RWPE1 (cell line): Measurements from ENCODE around the gene ACAD10.
A peak's percentile ranks its signal among the peaks of the same experiment; 100 is the strongest.
"Not testable (repeated sequence)": the region's sequence is repeated elsewhere in the genome, so short reads cannot be mapped to it uniquely, and the experiment has no call there.

ENCODE experiments used
- CTCF ChIA-PET: fragments of 350-600 bp; sonication (Branson Sonifier 250); formaldehyde crosslinking; extraction: SDS; loops from one replicate; lab custom pipeline; 2021; lab: Yijun Ruan, JAX
- POLR2A ChIA-PET: fragments of 400-600 bp; formaldehyde crosslinking; extraction: SDS; loops from one replicate; lab custom pipeline; 2020; ENCODE audit warnings: antibody characterized with exemption; ENCODE audit not compliant: low non-redundant PET; lab: Yijun Ruan, JAX
- DNase-seq: peaks from one replicate; pipeline ENCODE4 v3.0.0; 2012; ENCODE audit warnings: low spot score
- H3K27ac ChIP-seq: fragments of 450-650 bp; 2 replicates; pipeline ENCODE4 v1.5.1; 2017
- CTCF ChIP-seq: fragments of 450-650 bp; conservative IDR thresholded peaks from 2 replicates; pipeline ENCODE4 v1.5.1; 2017; ENCODE audit warnings: low read depth, mild to moderate bottlenecking

ACAD10 gene

GRCh38 chr12:111664961-111665865 is 20.6 kb upstream of the ACAD10 start:
- ChIA-PET CTCF (interaction anchor here (0.6 kb wide), 2 partner anchors 127 to 268 kb away, joined by 4 read pairs; no protein-coding TSS in a partner anchor), POLR2A (no interaction called here)
- no peak for DNase-seq

GRCh38 chr12:111672822-111673381 is 13.0 kb upstream of the ACAD10 start:
- ChIA-PET CTCF (interaction anchor here (0.6 to 1.1 kb wide), 3 partner anchors 143 to 230 kb away, joined by 3 to 4 read pairs (median 3); no protein-coding TSS in a partner anchor), POLR2A (no interaction called here)
- no peak for DNase-seq
- no peak overlapping the region for H3K27ac ChIP-seq
- no peak for TF ChIP-seq CTCF

More at GRCh38 chr12:111664961-111665865, 20.6 kb upstream of the ACAD10 start:
- H3K27ac ChIP-seq: no peak overlapping the region
- no peak for TF ChIP-seq CTCF

GRCh38 chr12:111673503-111673902 is 12.3 kb upstream of the ACAD10 start:
- DNase-seq: no peak
- ChIA-PET CTCF (interaction anchor here (0.5 to 1.1 kb wide), 7 partner anchors 11 to 277 kb away, joined by 3 to 7 read pairs (median 3); no protein-coding TSS in a partner anchor), POLR2A (no interaction called here)
- H3K27ac ChIP-seq: no peak overlapping the region
- no peak; the same call in 1 of the 2 replicates for TF ChIP-seq CTCF

- ChIA-PET CTCF (no interaction called here), POLR2A (no interaction called here)
- no peak overlapping the region for H3K27ac ChIP-seq
- DNase-seq: no peak
- no peak for TF ChIP-seq CTCF
Observed at GRCh38 chr12:111677186-111677585, 8.7 kb upstream of the ACAD10 start.

- DNase-seq, CTCF ChIA-PET, H3K27ac ChIP-seq: not testable (repeated sequence)
- POLR2A ChIA-PET: interaction anchor here (1.9 kb wide), 1 partner anchor 128 kb away, joined by 6 read pairs; no protein-coding TSS in a partner anchor
Observed at GRCh38 chr12:111684485-111685198, 1.2 kb upstream of the ACAD10 start.

- CTCF ChIA-PET: no interaction called here
- H3K27ac ChIP-seq: peak overlapping the region; percentile 82
- peak; percentile 52 for DNase-seq
- no peak for TF ChIP-seq CTCF
- POLR2A ChIA-PET: interaction anchor here (0.6 to 1.9 kb wide), 2 partner anchors 128 to 157 kb away, joined by 3 to 6 read pairs; no protein-coding TSS in a partner anchor
Observed at GRCh38 chr12:111685322-111685810, 487 bp upstream of the ACAD10 start.
